Karpas-422 (cell line): Measurements from ENCODE around the gene DUSP8. TPM values are rescaled to one million over a fixed set of nuclear protein-coding genes. Genes with fewer than 3 reads are reported as not detected.

Experiments used
- DNase-seq: peaks from one replicate; pipeline ENCODE4 v3.0.0-alpha.2; 2015
- H2AFZ ChIP-seq: fragments of 200-600 bp; sonication (generic); 2 replicates; pipeline ENCODE4 v1.6.1; 2014; ENCODE audit warnings: antibody characterized with exemption, low read length, mixed read lengths
- H3K27ac ChIP-seq: fragments of 200-600 bp; sonication (generic); 2 replicates; pipeline ENCODE4 v1.5.1; 2014; ENCODE audit warnings: mild to moderate bottlenecking, low read length, moderate library complexity
- H3K27me3 ChIP-seq: fragments of 200-600 bp; sonication (generic); 2 replicates; pipeline ENCODE4 v1.6.1; 2014; ENCODE audit warnings: low read length, mixed read lengths
- H3K36me3 ChIP-seq: fragments of 200-600 bp; sonication (generic); 2 replicates; pipeline ENCODE4 v1.6.1; 2014; ENCODE audit warnings: low read length, mixed read lengths; ENCODE audit not compliant: insufficient read depth
- H3K4me1 ChIP-seq: fragments of 200-600 bp; sonication (generic); 2 replicates; pipeline ENCODE4 v1.6.1; 2014; ENCODE audit warnings: mild to moderate bottlenecking, low read length, mixed read lengths
- H3K4me2 ChIP-seq: fragments of 200-600 bp; sonication (generic); 2 replicates; pipeline ENCODE4 v1.6.1; 2014; ENCODE audit warnings: low read length, low read depth, mild to moderate bottlenecking; ENCODE audit not compliant: poor library complexity, severe bottlenecking
- H3K4me3 ChIP-seq: fragments of 200-600 bp; sonication (generic); 2 replicates; pipeline ENCODE4 v1.5.1; 2014; ENCODE audit warnings: mild to moderate bottlenecking, antibody characterized with exemption, low read length, mixed read lengths
- H3K79me2 ChIP-seq: fragments of 200-600 bp; sonication (generic); 2 replicates; pipeline ENCODE4 v1.6.1; 2014; ENCODE audit warnings: mild to moderate bottlenecking, low read length, mixed read lengths
- H3K9ac ChIP-seq: fragments of 200-600 bp; sonication (generic); 2 replicates; pipeline ENCODE4 v1.6.0; 2014; ENCODE audit warnings: low read length
- H3K9me2 ChIP-seq: fragments of 200-600 bp; sonication (generic), shearing (Covaris generic); replicated peaks from 2 replicates; pipeline ENCODE4 v1.6.0; 2014; ENCODE audit warnings: mild to moderate bottlenecking, low read length, moderate library complexity; ENCODE audit not compliant: insufficient read depth
- H3K9me3 ChIP-seq: fragments of 300-700, 200-600 bp; sonication (generic); 2 replicates; pipeline ENCODE4 v1.6.1; 2014; ENCODE audit warnings: low read length, mixed read lengths
- H4K20me1 ChIP-seq: fragments of 200-600 bp; sonication (generic); 2 replicates; pipeline ENCODE4 v1.6.1; 2014; ENCODE audit warnings: mild to moderate bottlenecking, antibody characterized with exemption, low read length, low read depth; ENCODE audit not compliant: insufficient read depth
- total RNA-seq: library from RNA; depleted of rRNA; stranded (reverse); fragments of >200 nt; shearing (Covaris generic); gene quantifications from 2 replicates; pipeline ENCODE4 v1.2.3, GENCODE V29; 2014; ENCODE audit warnings: low replicate concordance

DUSP8 gene
- total RNA-seq, 1 experiment from 2014 or later = not detected

DNA sequence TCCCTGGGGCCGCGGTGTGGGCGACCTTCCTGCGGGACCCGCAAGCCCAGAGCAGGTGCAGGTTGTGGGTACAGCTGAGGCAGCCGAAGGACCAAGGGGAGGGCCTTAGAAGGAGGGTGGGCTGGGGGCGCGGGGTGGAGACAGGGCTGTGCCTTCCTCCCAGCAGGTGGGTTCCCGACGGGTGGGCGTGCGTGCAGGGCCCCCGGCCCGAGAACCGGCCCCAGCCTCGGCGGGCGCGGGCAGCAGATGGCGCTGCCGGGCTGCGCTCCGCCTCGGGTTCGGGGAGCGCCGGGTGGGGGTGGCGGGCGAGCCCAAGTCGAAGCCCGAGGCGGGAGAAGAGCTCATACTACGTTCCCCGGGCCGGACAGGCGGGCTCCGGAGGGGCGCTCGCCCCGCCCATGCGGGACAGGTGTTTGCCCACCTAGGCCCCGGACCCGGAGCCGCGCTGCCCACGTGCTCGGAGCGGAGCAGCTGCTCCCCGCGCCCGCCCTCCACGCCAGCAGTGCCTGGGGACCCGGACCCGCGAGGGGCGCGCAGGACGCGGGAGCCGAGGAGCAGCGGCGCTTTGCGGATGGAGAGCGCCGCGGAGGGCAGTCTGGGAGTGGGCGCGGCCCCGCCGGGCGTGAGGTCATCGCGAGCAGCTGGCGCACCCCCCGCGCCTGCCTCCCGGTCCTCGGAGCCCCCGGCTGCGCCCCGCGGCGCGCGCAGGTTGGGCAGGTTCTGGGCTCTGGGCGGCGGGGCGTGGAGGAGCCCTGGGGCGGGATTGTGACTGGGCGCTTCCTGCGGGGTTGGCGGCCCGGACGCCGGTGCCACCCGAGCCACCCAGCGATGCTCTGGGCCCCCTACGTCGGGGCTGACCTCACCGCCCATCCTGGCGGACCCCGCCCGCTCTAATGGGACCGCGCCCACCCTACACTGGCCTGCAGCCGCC, 25.3 kb downstream of the DUSP8 start:
- Histone ChIP-seq H3K27me3 (no peaks in the 10 kb centered on the region), H4K20me1 (peaks cover 15% of the 10 kb centered on the region; the same call in 1 of the 2 replicates), H3K4me3 (no peak overlapping the region), H3K9me3 (no peaks in the 10 kb centered on the region), H3K27ac (no peak overlapping the region), H3K79me2 (no peaks in the 10 kb centered on the region), H3K4me2 (no peak overlapping the region), H3K9ac (no peak overlapping the region), H2AFZ (no peak overlapping the region), H3K36me3 (no peaks in the 10 kb centered on the region), H3K4me1 (no peaks in the 10 kb centered on the region), H3K9me2 (no peaks in the 10 kb centered on the region)
- peak; percentile 78 for DNase-seq

DNA sequence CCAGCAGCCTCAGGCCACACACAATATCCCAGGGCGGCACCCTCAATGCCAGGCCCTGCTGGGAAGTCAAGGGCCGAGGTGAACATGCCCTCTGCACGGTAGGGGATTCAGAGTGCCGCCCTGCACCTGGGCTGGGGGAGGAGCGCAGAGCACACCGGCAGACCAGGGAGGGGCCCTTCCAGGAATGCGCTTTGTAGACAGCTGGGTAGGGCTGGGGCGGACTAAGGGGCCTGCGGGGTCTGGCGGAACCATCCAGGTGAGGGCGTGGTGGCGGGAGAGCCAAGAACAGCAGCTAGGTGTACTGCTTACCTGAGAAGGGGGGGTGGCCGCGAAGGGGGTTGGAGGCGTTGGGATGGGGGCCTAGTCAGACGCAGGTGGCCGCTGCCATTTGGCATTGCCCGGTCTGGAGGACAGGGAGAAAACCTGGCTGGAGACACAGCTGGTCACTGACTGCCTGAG, 26.0 kb downstream of the DUSP8 start:
- Histone ChIP-seq H3K79me2 (no peaks in the 10 kb centered on the region), H3K4me3 (no peak overlapping the region), H3K4me1 (no peaks in the 10 kb centered on the region), H3K9me3 (no peaks in the 10 kb centered on the region), H3K27ac (no peak overlapping the region), H2AFZ (no peak overlapping the region), H3K9ac (no peak overlapping the region), H3K36me3 (no peaks in the 10 kb centered on the region), H4K20me1 (peaks cover 15% of the 10 kb centered on the region; the same call in 1 of the 2 replicates), H3K4me2 (no peak overlapping the region), H3K9me2 (no peaks in the 10 kb centered on the region), H3K27me3 (no peaks in the 10 kb centered on the region)
- DNase-seq = no peak

DNA sequence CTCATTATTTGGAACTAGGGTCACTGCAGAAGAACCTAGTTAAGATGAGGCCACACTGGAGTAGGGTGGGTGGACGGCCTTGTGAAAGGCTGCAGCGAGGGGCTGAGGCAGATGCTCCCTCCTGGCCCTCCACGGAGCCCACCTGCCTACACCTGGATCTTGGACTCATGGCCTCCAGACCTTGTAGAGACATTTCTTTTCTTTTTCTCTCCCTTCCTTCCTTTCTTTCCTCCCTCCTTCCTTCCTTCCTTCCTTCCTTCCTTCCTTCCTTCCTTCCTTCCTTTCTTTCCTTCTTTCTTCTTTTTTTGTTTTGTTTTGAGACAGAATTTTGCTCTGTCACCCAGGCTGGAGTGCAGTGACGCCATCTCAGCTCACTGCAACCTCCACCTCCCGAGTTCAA, 26.6 kb downstream of the DUSP8 start:
- Histone ChIP-seq H3K27me3 (no peaks in the 10 kb centered on the region), H3K4me1 (no peaks in the 10 kb centered on the region), H3K9ac (no peak overlapping the region), H4K20me1 (peaks cover 15% of the 10 kb centered on the region; the same call in 1 of the 2 replicates), H3K4me3 (no peak overlapping the region), H3K4me2 (no peak overlapping the region), H3K36me3 (no peaks in the 10 kb centered on the region), H3K79me2 (no peaks in the 10 kb centered on the region), H2AFZ (no peak overlapping the region), H3K9me3 (no peaks in the 10 kb centered on the region), H3K9me2 (no peaks in the 10 kb centered on the region), H3K27ac (no peak overlapping the region)
- no peak for DNase-seq

DNA sequence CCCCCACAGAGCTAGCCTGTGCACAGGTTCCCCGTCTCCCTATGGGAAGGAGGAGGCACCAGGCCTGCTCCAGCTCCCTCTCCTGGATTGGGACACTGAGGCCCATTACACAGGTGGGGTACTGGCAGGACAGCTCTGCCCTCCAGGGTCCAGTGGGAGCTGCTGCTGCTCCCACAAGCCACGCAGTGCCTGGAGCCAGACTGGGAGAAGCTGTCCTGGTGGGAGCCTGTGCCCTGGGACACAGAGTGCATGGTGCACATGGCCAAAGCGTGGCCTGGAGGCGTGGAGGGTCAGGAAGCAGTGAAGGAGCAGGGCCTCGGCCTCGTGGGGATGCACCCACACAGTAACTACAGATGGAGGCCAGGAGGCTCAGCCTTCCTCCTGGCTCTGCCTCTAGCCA, 27.5 kb downstream of the DUSP8 start:
- H3K9me3 ChIP-seq = no peaks in the 10 kb centered on the region
- no peak overlapping the region for H3K4me3 ChIP-seq
- H3K27me3 ChIP-seq = no peaks in the 10 kb centered on the region
- peaks cover 15% of the 10 kb centered on the region; the same call in 1 of the 2 replicates for H4K20me1 ChIP-seq
- H3K4me1 ChIP-seq = no peaks in the 10 kb centered on the region
- no peaks in the 10 kb centered on the region for H3K79me2 ChIP-seq
- H3K4me2 ChIP-seq = no peak overlapping the region
- H3K27ac ChIP-seq = no peak overlapping the region
- no peaks in the 10 kb centered on the region for H3K9me2 ChIP-seq
- no peaks in the 10 kb centered on the region for H3K36me3 ChIP-seq
- no peak overlapping the region for H2AFZ ChIP-seq
- H3K9ac ChIP-seq = no peak overlapping the region
- DNase-seq = no peak

DNA sequence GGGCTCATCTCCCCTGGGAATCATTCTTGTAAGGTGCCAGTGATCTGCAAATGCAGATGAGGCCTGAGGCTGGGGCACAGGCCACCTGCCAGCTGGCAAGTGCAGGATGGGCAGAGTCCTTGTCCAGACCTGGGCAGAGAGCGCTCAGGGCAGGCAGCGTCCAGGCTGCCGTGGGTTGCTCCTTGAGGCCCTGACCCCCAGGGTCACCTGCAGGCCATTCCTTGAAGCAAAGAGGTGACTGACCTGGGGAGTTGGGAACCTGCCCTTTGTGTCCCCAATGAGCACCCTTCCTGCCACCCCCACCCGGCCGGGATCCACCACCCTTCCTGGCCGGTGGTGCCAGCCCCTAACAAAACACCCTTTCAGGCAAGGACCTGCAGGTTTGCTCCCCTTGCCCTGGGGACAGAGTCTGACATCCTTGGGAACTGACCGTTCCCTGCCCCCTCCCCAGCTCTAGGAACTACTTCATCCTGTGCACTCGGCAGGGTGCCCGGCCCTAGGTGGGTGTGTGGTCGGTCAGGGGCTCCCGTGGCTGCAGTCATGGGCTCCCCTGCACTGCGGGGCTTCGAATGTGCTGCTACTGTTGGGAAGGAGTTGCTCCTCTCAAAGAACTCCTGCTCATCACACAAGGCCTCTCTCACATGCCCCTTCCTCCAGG, 28.3 kb downstream of the DUSP8 start:
- Histone ChIP-seq H3K9me2 (no peaks in the 10 kb centered on the region), H3K36me3 (no peaks in the 10 kb centered on the region), H3K9me3 (no peaks in the 10 kb centered on the region), H3K4me1 (no peaks in the 10 kb centered on the region), H3K27ac (no peak overlapping the region), H3K79me2 (no peaks in the 10 kb centered on the region), H2AFZ (no peak overlapping the region), H4K20me1 (peaks cover 11% of the 10 kb centered on the region; the same call in 1 of the 2 replicates), H3K27me3 (no peaks in the 10 kb centered on the region), H3K4me2 (no peak overlapping the region), H3K9ac (no peak overlapping the region), H3K4me3 (no peak overlapping the region)
- DNase-seq = no peak

DNA sequence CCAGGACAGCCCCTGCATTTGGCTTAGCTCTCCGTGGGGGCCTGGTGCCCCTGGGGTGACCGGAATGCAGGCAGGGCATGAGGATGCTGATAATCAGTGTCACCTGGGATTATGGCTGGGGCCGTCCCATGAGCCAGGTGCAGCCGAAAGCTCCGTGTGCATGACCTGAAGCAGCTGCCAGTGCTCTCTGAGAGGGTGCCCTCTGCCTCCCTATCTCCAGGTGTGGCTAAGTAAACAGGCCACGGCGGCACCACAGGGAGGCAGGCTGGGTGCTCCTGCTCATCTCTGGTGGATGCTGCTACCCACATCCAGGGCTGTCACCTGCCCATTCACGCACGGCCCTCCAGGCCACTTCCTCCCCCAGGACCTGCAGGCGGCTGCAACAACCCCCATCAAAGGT, 29.8 kb downstream of the DUSP8 start:
- H3K9me3 ChIP-seq = no peaks in the 10 kb centered on the region
- no peak overlapping the region for H3K27ac ChIP-seq
- no peak overlapping the region for H3K9ac ChIP-seq
- peaks cover 3% of the 10 kb centered on the region for H3K79me2 ChIP-seq
- H4K20me1 ChIP-seq = peaks cover 6% of the 10 kb centered on the region; the same call in 1 of the 2 replicates
- DNase-seq = no peak
- no peak overlapping the region for H3K4me3 ChIP-seq
- H3K36me3 ChIP-seq = no peaks in the 10 kb centered on the region
- H3K4me2 ChIP-seq = no peak overlapping the region
- no peak overlapping the region for H2AFZ ChIP-seq
- no peaks in the 10 kb centered on the region for H3K9me2 ChIP-seq
- H3K27me3 ChIP-seq = no peaks in the 10 kb centered on the region
- no peaks in the 10 kb centered on the region for H3K4me1 ChIP-seq

DNA sequence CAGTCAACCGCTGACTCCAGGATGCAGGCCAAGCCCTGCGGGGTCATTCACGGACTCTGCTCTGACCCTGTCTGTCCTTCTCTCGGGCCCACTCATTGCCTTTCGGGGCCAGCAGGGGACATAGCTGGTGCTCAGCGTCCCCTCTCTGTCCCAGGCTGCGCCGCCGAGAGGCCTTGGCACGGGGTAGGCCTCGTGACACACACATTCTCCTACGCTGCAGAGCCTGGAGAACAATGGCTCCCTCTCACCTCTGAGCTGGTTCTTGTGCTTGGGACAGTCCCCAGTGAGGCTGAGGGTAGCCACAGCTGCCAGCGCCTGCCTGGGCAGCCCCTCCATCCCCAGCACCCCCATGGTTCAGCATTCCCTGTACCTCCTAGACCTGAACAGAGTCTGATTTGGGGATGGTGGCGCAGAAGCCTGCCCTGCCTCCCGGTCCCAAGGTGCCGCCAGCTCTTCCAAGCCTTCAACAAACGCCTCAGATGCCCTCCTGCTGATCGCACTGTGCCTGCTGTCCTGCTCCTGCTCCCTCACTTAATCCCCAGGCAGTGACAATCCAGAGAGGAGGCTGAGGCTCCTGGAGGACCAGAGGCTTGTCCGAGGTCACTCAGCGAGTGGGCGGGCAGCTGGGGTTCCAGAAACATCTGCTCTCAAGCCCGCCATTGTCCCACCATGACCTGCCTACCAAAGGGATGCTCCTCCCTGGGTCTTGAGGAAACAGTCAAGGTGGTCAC, 30.4 kb downstream of the DUSP8 start:
- no peak overlapping the region for H3K9ac ChIP-seq
- H2AFZ ChIP-seq = no peak overlapping the region
- H3K27ac ChIP-seq = no peak overlapping the region
- 0 out of 2 replicates have a peak, but pooled peaks cover 4% of the 10 kb centered on the region for H4K20me1 ChIP-seq
- no peaks in the 10 kb centered on the region for H3K9me2 ChIP-seq
- no peak overlapping the region for H3K4me2 ChIP-seq
- peaks cover 4% of the 10 kb centered on the region for H3K79me2 ChIP-seq
- DNase-seq = no peak
- H3K4me1 ChIP-seq = no peaks in the 10 kb centered on the region
- H3K36me3 ChIP-seq = no peaks in the 10 kb centered on the region
- H3K4me3 ChIP-seq = no peak overlapping the region
- H3K9me3 ChIP-seq = no peaks in the 10 kb centered on the region
- H3K27me3 ChIP-seq = no peaks in the 10 kb centered on the region

DNA sequence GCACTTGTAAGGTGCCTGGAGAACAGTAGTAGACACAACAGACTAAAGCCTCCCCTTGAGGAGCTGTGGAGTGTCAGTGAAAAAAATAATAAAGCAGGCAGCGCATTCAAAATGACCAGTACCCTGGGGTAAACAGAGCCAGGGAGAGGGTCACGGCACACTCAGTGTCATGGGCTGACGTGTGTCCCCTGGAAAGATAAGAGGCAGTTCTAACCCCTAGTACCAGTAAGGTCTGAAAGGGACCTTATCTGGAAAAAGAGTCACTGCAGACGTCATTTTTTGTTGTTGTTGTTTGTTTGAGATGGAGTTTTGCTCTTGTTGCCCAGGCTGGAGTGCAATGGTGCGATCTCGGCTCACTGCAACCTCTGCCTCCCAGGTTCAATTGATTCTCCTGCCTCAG, 32.0 kb downstream of the DUSP8 start:
- Histone ChIP-seq H3K4me3 (no peak overlapping the region), H3K79me2 (peaks cover 7% of the 10 kb centered on the region), H3K9me2 (no peaks in the 10 kb centered on the region), H3K27me3 (no peaks in the 10 kb centered on the region), H3K4me2 (no peak overlapping the region), H3K9ac (no peak overlapping the region), H3K36me3 (no peaks in the 10 kb centered on the region), H3K4me1 (no peaks in the 10 kb centered on the region), H3K9me3 (no peaks in the 10 kb centered on the region), H4K20me1 (no peaks in the 10 kb centered on the region), H3K27ac (no peak overlapping the region), H2AFZ (no peak overlapping the region)
- no peak for DNase-seq
